ENCODE data around the gene ALKBH7. TPM values are rescaled to one million over a fixed set of nuclear protein-coding genes. Genes with fewer than 3 reads are reported as not detected.
A peak's percentile ranks its signal among the peaks of the same experiment; 100 is the strongest.

Gene ALKBH7
- total RNA-seq, 1 experiment from 2014 or later, result 35.7 TPM

DNA sequence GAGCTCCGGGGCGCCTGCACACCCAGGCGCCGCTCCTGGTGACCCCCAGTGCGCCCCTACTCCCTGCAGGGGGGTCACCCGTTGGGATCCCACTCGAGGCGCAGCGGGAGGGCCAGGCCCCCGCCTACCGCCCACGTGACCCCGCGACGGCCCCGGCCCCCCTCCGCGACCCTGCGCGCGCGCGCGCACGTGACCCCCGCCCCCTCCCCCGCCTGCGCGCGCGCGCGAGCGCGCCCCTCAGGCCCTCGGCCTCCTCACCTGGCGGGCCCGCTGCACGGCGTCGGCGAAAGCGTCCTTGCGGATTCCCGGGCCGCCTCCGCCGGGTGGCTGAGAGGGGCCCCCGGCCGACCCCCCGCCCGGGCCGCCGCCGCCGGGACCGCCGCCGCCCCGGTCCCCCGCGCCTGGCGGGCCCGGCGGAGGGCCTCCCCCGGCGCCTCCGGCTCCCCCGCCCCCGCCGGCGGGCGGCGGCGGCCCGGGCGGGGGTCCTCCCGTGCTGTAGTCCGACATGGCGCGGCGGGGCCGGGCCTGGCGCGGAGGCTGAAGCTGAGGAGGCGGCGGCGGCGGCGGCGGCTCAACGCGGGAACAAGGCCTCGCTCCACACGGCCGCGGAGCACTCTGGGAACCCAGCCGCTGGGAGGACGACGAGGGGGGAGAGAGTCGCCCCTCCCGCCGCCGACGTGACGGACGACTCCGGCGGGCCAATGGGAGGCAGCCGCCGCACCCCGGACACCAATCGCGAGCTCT, 51.8 kb downstream of the ALKBH7 start, which contains the start of gene KHSRP:
Gene KHSRP, minus strand, starts transcription at position 617 of the 744 bp plus-strand sequence. Its CDS starts 110 bp downstream, at position 507.
- peak; percentile 23 for DNase-seq (ENCODE audit: low read depth)

Other genes with a start within 250 kb of the ALKBH7 start
- not detected in 2 replicates for gene ACSBG2, start 237.1 kb upstream of the ALKBH7 start, total RNA-seq (2014; rRNA removed; shearing (Covaris generic))
- gene MLLT1, start 92.8 kb upstream of the ALKBH7 start, total RNA-seq (2014; rRNA removed; shearing (Covaris generic)), result 8.0 and 15.4 TPM in 2 replicates
- not detected in 2 replicates for gene ACER1, start 39.2 kb upstream of the ALKBH7 start, total RNA-seq (2014; rRNA removed; shearing (Covaris generic))
- 108 and 135 TPM in 2 replicates for gene CLPP, start 11.3 kb upstream of the ALKBH7 start, total RNA-seq (2014; rRNA removed; shearing (Covaris generic))
- gene PSPN, start 3.1 kb downstream of the ALKBH7 start, total RNA-seq (2014; rRNA removed; shearing (Covaris generic)), result 1.1 and 1.6 TPM in 2 replicates
- 57.5 and 82.3 TPM in 2 replicates for gene GTF2F1, start 20.4 kb downstream of the ALKBH7 start, total RNA-seq (2014; rRNA removed; shearing (Covaris generic))
- gene KHSRP, start 52.0 kb downstream of the ALKBH7 start, total RNA-seq (2014; rRNA removed; shearing (Covaris generic)), result 76.0 and 84.9 TPM in 2 replicates
- not detected in 2 replicates for gene SLC25A41, start 61.0 kb downstream of the ALKBH7 start, total RNA-seq (2014; rRNA removed; shearing (Covaris generic))
- 18.1 and 23.1 TPM in 2 replicates for gene SLC25A23, start 87.0 kb downstream of the ALKBH7 start, total RNA-seq (2014; rRNA removed; shearing (Covaris generic))
- gene CRB3, start 91.5 kb downstream of the ALKBH7 start, total RNA-seq (2014; rRNA removed; shearing (Covaris generic)), result not detected in 2 replicates
- gene DENND1C, start 109.0 kb downstream of the ALKBH7 start, total RNA-seq (2014; rRNA removed; shearing (Covaris generic)), result not detected in 2 replicates
- 0.17 and 0.65 TPM in 2 replicates for gene TUBB4A, start 129.5 kb downstream of the ALKBH7 start, total RNA-seq (2014; rRNA removed; shearing (Covaris generic))
- 12.0 and 13.8 TPM in 2 replicates for gene TNFSF9, start 158.2 kb downstream of the ALKBH7 start, total RNA-seq (2014; rRNA removed; shearing (Covaris generic))
- 62.8 and 65.4 TPM in 2 replicates for gene CD70, start 218.4 kb downstream of the ALKBH7 start, total RNA-seq (2014; rRNA removed; shearing (Covaris generic))

All from Daoy (cell line).